Stimulated activated CD4-positive, alpha-beta T cell treated with anti-CD3 and anti-CD28 coated beads, Interleukin-4, amount 100 ng/mL, for 48 hours (primary cell): ENCODE measurements around the gene OBP2B.
"Not testable (repeated sequence)": the region's sequence is repeated elsewhere in the genome, so short reads cannot be mapped to it uniquely, and the experiment has no call there.

Source experiments
- DNase-seq, 2 donors: peaks; one replicate each; pipeline ENCODE4 v3.0.0-alpha.2; 2020; ENCODE audit warnings: low read depth in 2 of 2

The OBP2B gene

DNA sequence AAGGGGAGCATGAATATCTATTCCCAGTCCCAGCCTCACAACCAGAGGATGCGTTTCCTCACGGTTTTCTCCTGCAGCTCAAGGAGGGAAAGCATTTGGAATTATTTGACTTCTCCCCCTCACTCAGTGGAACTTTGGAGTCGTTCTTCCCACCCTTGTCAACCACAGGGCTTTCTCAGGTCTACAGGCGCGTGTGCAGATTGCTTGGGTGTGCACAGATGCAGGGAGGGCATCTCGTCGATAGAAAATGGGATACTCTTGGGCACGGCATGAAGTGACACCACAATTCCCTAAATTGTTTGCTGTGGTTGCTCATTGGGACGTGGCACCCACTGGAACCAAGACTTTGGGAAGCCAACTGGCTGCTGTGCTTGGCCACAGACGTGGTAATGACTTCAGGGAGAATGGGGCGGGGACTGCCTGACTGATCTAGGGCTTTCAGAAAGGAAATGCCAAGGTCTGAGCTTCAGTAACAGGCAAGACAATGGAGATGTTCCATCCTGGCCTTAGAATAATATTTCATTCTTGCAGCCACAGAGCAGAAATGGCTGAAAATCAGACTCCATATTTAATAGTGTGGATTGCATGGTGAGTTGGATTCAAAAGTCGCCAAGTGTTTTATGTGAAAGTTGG is 12.2 kb upstream of the OBP2B start:
- no peak for DNase-seq

DNA sequence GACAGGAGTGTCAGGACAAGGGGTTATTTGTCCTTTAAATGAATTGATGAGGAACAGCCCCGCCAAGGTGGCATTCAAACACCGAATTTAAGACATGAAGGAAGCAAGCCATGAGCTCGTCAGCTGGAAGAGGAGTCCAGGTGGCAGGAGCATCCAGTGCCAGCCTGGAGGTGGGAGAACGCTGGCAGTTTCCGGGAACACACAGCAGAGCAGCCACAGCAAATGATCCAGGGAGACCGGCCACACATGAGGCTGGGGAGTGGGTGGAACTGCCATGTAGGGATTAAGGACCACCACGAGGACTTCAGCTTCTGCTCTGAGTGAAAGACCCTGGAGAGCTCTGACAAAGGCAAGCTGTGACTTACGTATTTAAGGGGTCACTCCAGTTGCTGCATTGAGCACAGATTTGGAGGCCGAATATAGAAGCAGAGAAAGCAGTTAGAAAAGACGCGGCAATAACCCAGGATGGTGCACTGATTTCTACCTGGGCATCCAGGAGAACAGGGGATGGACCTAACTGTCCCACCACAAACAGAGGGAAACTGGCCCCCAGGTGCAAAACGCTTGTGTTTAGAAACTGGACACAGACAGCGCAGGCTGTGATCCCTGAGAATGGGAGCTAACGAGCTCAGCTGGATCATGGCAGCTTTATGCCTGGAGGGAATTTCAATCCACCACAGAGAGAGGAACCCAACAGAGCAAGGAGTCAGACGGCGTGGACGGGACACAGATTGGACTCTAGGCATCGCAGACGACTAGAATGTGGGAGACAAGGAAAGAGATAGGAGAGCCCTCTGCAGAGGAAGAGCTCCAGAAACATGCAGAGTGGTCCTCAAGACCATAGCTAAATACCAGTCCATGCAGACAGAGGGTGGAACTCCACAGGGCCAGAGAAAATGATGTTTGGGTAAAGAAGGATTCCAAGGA is 9.3 kb upstream of the OBP2B start:
- not testable (repeated sequence) for DNase-seq

DNA sequence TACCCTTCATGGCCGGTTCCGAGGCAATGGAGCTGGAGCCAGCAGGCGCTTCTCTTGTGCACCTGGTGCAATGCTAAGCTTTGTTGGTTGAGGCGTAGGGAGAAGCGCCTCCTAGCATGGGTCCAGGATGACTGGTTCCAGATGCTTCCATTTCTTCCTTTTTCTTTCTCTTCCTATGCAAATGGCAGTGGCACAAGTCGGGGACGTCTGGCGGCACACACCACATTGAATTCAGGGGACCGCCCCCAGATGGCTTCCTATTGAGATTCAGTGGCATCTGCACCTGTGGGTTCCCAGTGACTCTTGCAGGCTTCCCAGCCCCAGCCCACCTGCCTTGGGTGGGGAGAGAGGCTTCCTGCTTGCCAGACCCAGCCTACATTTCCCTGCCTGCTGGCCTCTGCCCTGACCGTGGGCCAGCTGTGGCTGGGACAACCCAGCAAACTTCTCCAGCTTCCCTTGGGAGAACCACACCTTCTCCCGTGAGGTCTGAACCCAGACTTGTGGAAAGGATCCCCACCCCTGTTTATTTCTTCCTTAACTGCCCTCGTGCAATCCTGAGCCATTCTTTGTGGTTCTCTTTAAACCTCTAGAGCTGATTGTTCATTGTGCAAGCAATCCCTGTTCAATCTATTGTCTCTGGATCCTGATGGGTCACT is 8.4 kb upstream of the OBP2B start:
- DNase-seq: not testable (repeated sequence)

DNA sequence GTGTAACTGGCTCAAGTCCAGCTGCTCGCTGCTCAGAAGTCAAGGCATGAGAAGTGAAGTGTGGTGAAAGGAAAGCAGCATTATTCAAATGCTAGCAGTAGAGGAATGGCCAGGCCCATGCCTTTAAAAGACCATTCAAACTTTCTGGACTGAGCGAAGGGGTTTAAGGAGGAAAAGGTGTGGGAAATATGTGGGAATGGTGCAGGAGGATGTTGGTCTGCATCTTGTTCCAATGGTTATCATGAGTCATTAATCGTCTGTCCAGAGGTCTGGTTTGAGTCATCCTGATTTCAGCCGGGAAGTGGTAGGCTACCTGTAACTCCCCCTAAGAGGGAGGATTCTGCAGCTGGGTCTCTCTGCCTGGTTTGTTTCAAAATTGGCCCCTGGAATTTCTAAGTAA is 5.2 kb upstream of the OBP2B start:
- DNase-seq: not testable (repeated sequence)

DNA sequence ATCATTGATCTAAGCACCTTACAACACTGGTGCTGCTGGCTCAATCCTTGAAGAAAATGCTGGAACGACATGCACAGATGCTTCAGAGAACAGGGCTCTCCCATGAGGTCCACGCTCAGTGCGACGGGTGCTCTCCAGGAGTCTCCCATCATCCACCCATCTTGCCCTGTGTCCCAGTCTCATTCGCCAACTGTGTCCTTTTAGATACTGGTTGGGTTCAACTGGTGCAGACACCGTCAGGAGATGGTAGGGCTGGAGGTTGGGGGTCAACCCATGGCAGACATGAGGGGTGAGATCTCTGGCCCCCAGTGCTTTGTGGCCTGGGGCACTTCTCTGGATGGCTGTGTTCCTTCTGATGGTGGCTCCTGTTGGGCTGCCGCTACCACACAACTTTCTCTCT is 1.6 kb upstream of the OBP2B start:
- DNase-seq: no peak

DNA sequence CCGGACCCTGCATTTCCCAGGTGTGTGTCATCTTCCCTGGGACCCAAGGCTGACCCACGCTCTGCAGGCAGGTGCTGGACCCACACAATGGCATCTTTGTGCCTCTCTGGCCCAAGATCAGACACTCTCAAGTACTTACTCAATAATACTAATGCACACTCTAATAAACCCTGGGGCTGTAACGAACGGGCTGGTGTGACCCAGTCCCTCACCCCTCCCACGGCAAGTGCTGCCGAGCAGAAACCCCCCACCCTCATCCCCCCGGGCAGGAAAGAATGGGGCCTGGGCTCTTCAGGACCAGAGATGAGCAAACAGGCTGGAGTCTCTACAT is 1.1 kb upstream of the OBP2B start:
- DNase-seq: no peak

DNA sequence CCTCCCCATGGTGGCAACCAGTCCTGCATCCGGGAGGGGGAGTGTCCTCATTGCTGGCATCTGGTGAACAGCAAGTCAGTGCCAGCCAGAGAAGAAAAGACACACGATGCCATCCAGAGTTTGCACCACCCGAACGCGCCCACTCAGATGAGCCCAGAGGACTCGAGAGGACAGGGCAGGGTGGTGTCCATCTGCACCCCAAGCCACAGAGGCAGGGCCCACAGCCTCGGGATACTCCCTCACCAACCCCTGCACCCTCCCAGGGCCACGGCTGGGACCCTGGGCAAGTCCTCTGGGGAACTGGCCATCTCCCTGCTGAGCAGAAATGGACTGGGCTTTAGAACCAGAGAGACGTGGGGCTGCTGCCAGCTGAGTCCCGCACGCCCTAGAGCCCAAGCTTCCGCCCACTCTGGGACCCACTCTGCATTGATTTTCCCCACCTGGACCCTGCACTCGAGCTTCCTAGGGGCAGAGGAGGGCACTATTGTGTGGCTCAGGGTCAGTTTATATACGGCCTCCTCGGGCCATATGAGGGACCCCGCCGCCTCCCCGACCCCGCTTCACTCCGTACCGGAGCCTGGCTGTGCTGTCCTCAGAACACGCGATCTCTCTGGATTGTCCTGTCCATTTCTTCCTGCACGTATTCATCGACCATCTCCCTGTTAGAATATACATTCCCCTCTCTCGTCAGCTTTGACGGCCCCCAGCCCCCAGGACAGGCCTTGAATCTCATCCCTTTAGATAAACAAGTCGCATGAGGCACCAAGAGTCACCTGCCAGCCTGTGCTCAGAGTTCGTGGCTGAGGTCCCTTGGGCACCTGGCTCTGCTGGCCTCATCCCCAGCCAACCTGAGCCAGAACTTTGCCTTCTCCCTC is 514 bp upstream of the OBP2B start:
- not testable (repeated sequence) for DNase-seq

DNA sequence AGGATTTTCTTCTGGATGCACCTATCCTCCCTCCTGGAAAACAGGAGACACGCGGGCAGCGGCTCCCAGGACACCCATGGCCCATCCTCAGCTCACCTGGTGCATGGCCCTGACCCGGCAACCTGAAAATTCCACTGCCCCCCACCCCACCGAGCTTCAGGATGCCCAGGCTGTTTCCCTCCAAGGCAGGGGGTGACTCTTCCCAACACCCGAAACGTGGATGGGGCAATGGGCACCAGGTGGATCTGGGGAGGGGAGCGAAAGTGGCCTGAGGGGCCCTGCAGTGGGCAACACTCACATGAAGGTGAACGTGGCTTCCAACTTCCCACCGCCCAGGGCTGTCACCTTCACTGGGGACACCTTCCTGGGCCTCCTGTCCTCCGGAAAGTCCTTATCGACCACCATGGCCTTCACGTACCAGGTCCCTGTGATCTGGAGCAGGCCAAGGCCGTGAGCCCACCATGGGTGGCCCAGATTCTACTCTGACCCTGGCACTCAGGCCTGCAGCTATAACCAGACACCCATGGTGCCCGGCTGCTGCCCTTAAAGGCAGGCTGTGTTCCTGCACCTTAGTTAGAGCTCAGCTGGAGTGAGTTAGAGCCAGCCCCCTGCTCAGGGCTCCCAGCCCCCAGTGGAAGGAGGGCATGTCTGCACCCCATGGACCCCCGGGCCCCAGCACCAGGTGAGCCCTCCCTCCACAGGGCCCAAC is 725 bp downstream of the OBP2B start:
- DNase-seq: not testable (repeated sequence)

DNA sequence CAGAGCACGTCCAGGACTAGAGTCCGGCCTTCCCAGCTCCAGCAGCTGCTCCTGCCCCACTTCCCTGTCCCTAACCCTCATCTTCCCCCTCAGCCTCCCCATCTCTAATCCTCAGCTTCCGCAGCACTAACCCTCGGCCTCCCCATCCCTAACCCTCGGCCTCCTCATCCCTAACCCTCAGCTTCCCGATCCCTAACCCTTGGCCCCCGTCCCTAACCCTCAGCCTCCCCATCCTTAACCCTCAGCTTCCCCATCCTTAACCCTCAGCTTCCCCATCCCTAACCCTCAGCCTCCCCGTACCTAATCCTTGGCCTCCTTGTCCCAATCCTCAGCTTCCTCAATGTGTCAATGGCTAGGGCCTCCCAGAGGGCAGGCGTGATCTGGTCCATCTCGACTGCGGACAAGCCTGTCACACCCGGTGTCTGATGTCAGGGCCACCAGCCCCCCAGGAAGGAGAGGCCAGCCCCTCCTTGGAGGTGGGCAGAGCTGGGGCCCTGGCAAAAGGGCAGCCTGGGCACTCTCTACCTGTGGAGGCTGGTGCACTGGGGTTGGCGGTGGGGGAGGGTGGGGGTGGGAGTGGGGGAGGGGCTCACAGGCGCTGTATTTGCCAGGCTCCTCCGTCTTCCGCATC is 1.4 kb downstream of the OBP2B start:
- DNase-seq: no peak

DNA sequence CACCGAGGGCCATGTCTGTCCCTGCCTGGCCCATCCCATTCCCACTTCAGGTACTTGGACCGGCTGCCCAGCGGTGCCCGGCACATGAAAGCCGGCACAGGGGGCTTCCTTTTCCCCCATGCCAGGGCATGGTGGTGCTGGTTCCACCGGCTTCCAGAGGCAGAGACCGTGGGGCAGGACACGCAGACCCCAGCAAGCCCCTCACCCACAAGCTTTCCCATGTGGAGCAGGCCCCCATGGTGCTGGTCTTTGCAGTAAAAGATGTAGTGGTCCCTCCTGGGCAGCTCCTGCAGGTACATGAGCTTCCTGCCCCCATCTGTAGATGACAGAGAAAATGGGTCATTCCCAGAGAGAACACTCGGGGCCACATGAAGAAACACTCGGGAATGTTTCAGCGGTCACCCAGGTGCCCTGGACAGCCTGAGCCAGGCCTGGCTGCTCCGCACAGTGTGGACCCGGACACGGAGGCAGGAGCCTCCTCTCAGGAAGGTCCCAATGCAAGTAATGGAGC is 2.0 kb downstream of the OBP2B start:
- no peak for DNase-seq

DNA sequence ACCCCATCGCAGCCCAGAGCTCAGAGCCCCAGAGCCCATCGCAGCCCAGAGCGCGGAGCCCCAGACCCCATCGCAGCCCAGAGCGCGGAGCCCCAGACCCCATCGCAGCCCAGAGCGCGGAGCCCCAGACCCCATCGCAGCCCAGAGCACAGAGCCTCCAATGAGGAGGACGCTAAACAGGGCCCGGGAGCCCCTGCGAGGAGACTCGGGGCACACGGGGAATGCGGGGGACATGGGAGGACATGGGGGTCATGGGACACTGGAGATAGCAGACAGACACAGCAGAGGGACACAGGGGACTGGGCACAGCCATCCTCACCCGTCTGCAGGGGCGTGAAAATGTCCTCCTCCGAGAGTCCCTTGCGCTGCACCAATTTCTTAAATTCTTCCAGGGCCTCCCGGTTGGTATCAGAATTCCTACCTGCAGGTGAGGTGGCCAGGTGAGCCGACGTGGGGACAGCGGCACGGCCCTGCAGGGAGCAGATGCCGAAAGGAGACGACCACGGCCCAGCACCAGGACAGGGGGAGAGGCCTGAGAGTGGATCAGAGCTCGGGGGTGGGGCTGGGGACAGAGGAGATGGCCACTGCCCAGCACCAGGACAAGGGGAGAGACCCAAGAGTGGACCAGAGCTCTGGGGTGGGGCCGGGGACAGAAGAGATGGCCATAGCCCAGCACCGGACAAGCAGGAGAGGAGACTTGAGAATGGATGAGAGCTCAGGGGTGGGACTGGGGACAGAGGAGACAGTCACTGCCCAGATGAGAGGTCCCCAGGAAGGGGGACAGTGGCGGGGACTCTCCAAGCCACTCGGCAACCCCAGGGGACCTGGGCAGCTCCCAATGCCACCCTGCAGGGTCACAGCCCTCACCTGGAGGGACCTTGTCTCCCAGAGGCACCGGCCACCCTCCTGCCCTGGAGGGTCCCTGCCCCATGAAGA is 2.8 kb downstream of the OBP2B start:
- no peak for DNase-seq

DNA sequence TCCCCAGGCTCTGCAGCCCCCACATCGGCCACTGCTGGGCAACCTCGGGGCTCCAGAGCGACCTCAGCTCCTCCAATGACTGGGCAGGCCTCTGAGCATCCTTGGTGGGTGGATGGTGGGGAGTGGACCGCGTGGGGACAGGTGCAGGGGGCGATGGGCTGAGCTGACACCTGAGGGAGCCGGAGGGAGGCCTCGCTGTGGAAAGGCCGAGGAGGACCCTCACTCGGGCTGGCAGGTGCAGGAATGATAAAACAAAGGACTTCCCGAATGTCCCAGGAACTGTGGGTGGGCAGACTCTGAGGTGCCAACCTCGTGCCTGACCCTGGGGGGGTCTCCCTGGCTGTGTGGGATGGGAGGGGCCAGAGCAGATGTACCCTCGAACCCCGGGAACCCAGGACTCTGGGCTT is 3.6 kb downstream of the OBP2B start:
- not testable (repeated sequence) for DNase-seq

DNA sequence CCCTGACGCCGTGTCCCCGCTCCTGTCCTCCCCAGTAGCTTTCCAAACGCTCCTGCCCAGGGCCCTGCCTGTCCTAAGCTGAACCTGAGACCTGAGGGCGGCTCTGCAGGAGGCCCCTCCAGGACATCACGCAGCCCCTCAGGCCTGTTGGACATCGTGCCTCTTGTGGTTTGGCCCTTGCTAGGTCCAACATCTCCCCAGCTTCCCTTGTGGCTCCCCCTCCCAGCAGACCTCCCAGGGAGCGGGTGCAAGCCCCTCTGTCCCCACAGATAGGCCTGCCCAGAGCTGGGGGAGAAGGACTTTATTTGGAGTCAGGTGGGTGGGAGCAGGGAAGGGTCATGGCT is 4.1 kb downstream of the OBP2B start:
- DNase-seq: no peak

DNA sequence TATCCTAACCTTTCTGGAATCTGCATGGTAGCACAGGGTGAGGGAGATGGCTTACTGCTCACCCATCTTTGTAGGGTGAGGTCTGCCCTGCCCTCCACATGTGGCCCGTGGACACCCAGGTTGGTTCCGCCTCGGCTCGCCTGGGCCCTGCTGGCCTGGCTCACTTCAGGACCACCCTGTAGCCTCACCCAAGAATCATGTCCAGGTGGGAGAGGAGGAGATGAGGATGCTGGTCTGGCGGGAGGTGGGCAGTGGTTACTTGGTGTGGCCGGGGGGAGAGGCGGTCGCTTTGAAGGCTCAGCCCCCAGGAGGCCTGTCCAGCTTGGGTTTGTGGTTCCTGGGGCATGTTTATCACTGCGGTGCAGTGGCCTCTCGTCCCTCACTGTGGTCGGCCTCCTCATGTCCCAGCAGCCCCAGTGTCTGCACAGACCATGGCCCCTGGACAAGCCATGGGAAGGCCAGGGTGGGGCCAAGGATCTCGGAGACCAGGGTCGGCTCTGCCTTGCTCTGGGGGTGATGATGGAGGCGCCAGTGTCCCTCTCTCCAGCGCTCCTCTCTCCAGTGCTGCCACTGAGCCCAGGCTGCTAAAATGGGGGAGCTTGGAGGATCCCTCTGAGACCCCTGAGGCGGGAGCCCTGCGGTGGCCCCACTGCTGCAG is 4.6 kb downstream of the OBP2B start:
- DNase-seq: no peak

DNA sequence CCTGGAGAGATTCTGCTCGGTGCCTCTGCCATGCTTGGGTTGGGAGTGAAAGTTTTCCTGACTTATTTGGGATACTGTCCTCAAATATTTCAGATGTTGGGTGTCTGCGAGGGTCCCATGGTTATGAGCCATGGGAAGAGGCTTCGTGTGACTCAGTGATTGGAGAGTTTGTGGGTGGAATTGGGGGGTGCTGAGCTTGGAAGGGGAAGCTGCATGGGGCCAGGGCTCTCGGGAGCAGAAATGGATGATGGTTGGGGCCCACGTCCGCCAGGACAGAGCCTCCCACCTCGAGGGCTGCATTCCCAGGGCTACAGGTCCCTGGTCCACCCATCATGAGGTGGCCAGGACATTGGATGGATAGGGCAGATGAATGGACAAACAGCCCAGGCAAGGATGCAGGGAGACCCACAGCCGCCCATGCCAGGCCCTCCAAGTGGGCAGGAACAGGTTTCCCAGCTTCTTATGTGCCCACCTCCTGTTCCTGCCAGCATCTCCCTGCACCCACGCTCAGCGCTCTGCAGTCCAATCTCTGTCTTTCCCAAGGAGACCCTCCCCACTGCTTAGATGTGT is 5.5 kb downstream of the OBP2B start:
- DNase-seq: no peak

DNA sequence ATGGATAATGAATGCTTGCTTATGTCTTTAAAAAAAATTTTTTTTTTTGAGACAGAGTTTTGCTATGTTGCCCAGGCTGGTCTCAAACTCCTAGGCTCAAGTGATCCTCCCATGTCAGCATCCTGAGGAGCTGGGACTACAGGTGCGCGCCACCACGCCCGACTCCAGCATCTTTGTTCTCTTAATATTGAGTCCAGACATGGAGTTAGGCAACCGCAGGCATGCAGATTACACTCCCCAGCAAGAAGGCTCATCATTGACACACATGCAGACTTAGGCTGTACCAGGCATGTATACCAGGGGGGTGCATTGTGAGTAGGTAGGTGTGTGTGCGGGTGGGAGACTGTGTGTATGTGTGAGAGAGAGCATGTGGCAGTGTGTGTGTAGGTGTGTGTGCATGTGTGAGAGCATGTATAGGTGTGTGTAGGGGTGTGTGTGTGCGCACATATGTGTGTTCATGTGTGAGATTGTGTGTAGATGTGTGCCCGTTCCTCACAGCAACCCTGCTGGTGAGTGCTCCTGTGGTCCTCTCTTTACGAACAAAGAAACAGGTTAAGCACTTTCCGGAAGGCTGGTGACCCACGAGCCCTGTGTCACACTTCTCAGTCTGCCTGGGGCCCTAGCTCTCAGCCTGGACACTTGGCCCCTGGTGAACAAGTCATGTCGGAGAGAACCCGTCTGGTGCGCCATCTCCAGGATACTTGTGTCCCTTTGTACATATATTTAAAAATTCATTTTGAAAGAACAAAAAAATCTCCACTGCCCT is 6.2 kb downstream of the OBP2B start:
- DNase-seq: no peak

DNA sequence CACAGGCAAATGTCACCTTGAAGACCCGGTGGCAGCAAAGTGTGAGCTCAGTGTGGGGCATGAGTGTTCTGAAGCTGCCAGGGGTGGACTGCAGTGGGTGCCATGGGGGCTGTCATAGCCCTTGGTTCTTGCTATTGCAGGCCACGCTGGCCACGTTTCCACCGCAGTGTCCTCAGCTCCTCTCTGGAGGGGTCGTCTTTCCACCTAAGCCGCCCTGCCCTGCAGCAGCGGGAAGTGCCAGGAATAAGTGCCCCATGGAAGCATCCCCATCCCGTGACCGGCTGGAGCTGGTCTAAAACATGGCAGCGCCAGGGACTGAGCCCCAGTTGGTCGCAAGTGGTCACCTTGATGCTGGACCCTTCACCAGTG is 6.9 kb downstream of the OBP2B start:
- DNase-seq: no peak
